HL-60 (cell line): ENCODE measurements around the gene PROC.

Source experiments
- DNase-seq, 2 experiments: peaks; one replicate each; pipeline ENCODE4 v3.0.0-alpha.2; 2010 to 2020; ENCODE audit warnings: low read depth in 1 of 2, low spot score in 1 of 2
- H3K27ac ChIP-seq: fragments of 250-450 bp; sonication (Bioruptor Pico); replicated peaks from 2 replicates; pipeline ENCODE4 v1.5.1; 2020; ENCODE audit warnings: mild to moderate bottlenecking, moderate library complexity
- H3K27me3 ChIP-seq: fragments of 250-450 bp; sonication (Bioruptor Pico); 2 replicates; pipeline ENCODE4 v1.5.1; 2021; ENCODE audit warnings: mild to moderate bottlenecking, moderate library complexity; ENCODE audit not compliant: insufficient read depth, poor library complexity, severe bottlenecking
- H3K4me3 ChIP-seq: replicated peaks from 2 replicates; pipeline ENCODE4 v1.5.1; 2011; ENCODE audit warnings: mild to moderate bottlenecking, control low read depth, low read length; ENCODE audit not compliant: insufficient read depth
- CTCF ChIP-seq: IDR thresholded peaks from one replicate; pipeline ENCODE4 v1.5.1; 2011; ENCODE audit warnings: low read length, control low read depth, inconsistent platforms; ENCODE audit not compliant: insufficient read depth
- GABPA ChIP-seq: IDR thresholded peaks from 2 replicates; pipeline ENCODE4 v1.6.1; 2012; ENCODE audit warnings: low read depth
- POLR2AphosphoS5 ChIP-seq: IDR thresholded peaks from 2 replicates; pipeline ENCODE4 v1.6.1; 2012; ENCODE audit warnings: low read depth
- REST ChIP-seq: IDR thresholded peaks from 2 replicates; pipeline ENCODE4 v1.6.1; 2012; ENCODE audit warnings: low read depth; ENCODE audit not compliant: insufficient replicate concordance
- SPI1 ChIP-seq: IDR thresholded peaks from 2 replicates; pipeline ENCODE4 v1.6.1; 2012; ENCODE audit warnings: low read depth, mild to moderate bottlenecking, borderline replicate concordance

The PROC gene

GRCh38 chr2:127415593-127416505 is 2.4 kb upstream of the PROC start:
- DNase-seq: peak; percentile 47 to 67
- Histone ChIP-seq H3K27ac (peak overlapping the region; percentile 39), H3K27me3 (no peaks in the 10 kb centered on the region), H3K4me3 (peak overlapping the region; percentile 36)
- TF ChIP-seq GABPA (no peak), REST (no peak), CTCF (peak; percentile 6), POLR2AphosphoS5 (no peak), SPI1 (no peak)

- peak in 1 of 2 experiments; percentile 71 for DNase-seq
- Histone ChIP-seq H3K4me3 (peak overlapping the region; percentile 36), H3K27ac (peak overlapping the region; percentile 39), H3K27me3 (no peaks in the 10 kb centered on the region)
- TF ChIP-seq POLR2AphosphoS5 (no peak), CTCF (no peak), GABPA (no peak)
Measured at GRCh38 chr2:127416506-127417001, 1.7 kb upstream of the PROC start.

- H3K27ac ChIP-seq: no peak overlapping the region
Measured at GRCh38 chr2:127417406-127417805, 821 bp upstream of the PROC start.

More at GRCh38 chr2:127417406-127417805, 821 bp upstream of the PROC start:
- no peak for TF ChIP-seq REST
- TF ChIP-seq GABPA: no peak
- TF ChIP-seq SPI1: no peak
- no peak for TF ChIP-seq POLR2AphosphoS5
- TF ChIP-seq CTCF: no peak
- Histone ChIP-seq H3K27me3 (no peaks in the 10 kb centered on the region), H3K4me3 (no peak overlapping the region)
- DNase-seq: no peak
